Dedifferentiated amniotic fluid mesenchymal stem cell (primary cell): ENCODE data around the gene TBC1D14.

Source experiments
- DNase-seq: peaks from one replicate; pipeline ENCODE4 v3.0.0-alpha.2; 2016; ENCODE audit errors: extremely low spot score

Gene TBC1D14, protein sequence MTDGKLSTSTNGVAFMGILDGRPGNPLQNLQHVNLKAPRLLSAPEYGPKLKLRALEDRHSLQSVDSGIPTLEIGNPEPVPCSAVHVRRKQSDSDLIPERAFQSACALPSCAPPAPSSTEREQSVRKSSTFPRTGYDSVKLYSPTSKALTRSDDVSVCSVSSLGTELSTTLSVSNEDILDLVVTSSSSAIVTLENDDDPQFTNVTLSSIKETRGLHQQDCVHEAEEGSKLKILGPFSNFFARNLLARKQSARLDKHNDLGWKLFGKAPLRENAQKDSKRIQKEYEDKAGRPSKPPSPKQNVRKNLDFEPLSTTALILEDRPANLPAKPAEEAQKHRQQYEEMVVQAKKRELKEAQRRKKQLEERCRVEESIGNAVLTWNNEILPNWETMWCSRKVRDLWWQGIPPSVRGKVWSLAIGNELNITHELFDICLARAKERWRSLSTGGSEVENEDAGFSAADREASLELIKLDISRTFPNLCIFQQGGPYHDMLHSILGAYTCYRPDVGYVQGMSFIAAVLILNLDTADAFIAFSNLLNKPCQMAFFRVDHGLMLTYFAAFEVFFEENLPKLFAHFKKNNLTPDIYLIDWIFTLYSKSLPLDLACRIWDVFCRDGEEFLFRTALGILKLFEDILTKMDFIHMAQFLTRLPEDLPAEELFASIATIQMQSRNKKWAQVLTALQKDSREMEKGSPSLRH

GRCh38 chr4:6909113-6909969 is at the start of gene TBC1D14:
TSS of gene TBC1D14 (plus strand) at chr4:6909826. CDS start at chr4:6923390, 13,564 bp downstream.
- DNase-seq, result peak; percentile 78

- DNase-seq, result no peak
Measured at GRCh38 chr4:6868386-6868785, 41.2 kb upstream of the TBC1D14 start.

DNA sequence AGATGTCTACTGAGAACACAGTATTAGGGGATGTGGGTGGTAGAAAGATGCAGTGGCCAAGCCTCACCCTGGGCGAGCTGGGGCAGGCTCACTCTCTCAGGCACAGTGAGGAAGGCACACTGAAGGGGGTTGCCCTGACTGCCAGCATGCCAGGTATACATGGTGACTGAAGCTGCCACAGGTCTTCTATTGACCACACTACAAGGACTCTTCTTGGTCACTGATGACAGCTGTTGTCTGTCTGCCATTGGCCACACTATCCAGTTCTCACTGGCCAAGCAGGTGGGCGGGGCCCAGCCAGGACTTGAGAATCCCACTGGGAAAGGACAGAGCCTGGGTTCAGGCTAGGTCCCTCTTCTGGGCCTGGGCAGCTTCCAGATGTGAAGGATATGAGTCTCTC is 39.7 kb upstream of the TBC1D14 start:
- no peak for DNase-seq

DNA sequence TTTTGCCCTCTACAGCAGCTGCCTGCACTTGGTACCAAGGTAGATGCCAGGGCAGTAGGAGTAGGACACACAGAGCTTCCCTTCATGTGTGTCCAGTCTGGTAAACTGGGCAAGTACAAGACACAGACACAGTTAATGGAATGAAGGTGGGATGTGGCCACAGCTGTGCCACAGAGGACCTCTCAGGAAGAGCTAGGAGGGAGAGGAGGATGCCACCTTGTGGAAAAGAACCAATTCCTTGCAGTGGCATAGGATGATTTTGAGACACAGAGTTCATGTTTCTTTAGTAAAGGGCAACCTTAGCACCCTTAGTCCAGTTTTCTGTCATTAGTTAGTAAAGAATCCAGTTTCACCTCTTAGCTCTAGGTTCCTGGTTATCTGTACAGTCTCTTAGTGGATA is 36.3 kb upstream of the TBC1D14 start:
- no peak for DNase-seq

DNA sequence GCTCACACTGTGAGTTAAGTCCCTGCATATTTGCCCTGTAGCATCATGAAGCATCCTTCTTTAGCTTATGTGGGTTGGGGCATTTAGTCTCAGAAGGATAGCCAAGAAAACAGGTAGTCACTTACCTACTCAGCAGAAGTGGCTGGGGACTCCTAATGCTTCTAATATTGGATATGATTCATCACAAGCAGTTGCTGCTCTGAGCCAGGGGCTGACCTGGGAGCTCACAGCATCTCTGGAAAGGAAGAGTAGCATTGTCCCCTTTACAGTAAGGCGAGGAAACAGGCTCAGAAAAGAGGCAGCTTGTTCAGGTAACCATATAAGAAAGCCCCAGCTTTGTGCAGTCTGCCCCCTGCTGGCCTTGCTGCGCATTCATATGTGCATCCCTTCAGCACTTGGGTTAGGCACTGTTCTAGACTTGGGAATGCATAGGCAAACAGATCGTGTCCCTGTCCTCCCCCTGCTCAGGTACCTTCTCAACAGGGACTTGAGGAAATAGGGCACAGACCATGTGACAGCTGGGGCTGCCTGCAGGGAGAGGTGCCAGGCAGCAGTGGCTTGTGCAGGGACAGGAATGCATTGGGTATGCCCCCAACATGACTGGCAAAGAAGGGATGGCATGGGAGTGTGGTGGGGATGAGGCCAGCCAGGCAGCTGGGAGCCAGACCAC is 35.7 kb upstream of the TBC1D14 start:
- no peak for DNase-seq

DNA sequence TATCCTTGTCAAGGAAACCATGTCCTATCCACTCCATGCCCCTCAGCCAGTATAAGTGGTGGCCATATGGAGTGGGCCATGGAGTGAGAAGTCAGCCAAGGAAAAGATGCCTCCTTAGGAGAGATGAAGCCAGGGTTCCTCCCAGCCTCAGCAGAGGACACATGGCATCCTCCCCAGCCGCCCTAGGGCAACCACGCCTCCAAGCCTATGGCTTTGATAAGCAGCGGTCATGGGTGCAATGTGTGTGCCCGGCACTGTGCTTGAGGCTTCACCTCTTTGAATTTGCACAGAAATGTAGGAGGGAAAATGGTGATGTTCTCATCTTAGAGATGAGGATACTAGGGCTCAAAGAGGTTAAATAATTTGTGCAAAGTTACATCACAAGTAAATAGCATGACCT is 34.6 kb upstream of the TBC1D14 start:
- DNase-seq, result no peak

DNA sequence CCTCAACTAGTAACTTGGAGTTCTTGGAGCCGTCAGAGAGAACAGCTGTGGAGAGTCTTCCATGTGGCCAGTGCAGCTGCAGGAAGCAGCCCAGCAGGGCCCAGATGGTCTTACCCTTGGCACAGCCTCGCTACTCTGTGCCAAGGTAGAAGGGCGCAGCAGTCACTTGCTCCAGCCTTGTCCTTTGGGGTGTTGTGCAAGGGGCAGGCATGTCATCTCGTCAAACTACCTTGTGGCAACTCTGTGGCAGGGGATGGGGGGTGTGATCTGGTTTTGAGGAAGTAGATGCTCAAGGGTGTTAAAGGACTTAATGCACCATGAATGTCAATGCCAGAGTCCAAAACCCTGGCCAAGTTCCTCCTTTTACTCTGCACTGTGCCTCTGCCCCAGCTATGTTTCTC is 34.2 kb upstream of the TBC1D14 start:
- no peak for DNase-seq

- DNase-seq, result no peak
Measured at GRCh38 chr4:6876440-6876839, 33.2 kb upstream of the TBC1D14 start.

DNA sequence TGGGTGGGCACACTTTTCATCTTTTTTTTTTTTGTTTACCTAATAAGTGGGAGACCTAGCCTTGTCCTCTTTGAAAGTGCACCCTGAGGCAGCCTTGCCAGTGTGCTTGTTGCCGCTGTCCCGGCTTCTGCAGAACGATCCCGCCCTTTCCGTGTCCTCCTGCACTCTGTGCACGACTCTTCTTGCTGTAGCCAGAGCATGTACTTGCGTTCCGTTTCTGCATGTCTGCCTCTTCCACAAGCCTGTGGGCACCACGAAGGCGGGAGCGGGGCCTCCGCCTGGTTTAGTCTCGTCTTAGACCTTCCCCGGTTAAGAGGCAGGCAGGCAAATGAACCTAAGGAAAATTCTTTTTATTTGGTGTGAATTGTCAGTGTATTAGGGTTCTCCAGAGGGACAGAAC is 32.6 kb upstream of the TBC1D14 start:
- DNase-seq, result no peak

GRCh38 chr4:6878451-6879059 is 31.1 kb upstream of the TBC1D14 start:
- no peak for DNase-seq

DNA sequence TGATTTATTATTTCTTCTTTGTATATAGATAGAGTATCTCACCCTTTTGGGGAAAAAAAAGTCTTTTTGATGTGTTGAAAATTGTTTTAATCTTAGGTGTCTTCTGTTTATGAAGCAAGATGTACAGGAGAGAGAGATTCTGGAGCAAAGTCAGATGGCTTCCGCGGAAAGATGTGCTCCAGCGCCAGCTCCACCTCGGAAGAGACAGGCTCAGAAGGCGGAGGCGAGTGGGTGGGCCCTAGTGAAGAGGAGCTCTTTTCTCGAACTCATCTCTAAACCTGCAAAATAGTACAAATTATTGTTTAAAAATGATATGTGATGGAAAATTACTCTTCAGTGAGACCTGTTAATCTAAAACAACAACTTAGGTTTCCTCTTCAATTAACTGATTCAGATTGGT is 28.9 kb upstream of the TBC1D14 start:
- no peak for DNase-seq

DNA sequence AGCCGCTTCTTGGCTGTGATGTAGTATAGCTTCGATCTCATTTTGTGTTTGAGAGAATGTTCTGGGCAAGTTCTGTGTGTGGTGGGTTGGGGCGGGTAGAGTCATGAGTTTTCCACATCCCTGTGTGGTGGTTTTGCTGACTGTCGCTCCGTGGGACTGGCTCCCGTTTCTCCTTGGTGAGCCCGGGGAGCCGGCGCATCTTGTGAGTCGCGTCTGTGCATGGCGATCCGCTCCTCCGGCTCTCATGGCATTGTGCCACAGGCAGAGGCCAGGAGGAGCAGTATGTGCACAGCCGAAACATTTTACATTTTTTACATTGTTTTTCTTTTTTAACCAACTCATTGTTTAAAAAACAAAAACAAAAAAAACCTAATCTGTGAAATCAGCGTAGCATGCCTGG is 27.7 kb upstream of the TBC1D14 start:
- no peak for DNase-seq

- no peak for DNase-seq
Measured at GRCh38 chr4:6884341-6884870, 25.2 kb upstream of the TBC1D14 start.

DNA sequence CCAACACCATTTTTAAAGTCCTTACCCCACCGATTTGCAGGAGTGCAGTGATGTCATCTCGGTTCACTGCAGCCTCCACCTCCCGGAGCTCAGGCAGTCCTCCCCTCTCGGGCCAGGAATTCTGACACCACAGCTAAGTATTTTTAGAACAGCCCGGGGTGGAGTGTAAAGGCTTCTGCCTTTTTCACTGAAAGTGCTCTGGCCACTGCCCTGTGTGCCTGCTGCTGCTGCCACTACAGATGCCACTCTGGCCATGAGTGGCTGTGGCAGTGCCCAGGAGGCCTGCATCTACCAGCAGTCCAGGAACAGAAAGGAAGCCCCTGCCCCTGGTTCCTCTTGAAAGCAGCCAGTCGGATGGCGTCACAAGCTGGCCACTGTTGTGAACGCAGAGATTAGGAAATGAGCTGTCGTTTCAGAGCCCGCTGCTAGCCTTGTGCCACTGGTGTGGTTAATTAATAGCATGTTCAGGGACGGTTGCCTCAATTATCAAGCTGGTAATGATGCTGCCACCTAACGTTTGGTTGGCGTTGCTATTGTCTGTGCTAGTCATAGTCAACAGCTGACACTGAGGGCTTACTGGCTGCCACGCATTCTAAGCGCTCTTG is 23.6 kb upstream of the TBC1D14 start:
- DNase-seq, result no peak

- DNase-seq, result no peak
Measured at GRCh38 chr4:6886886-6887285, 22.7 kb upstream of the TBC1D14 start.

DNA sequence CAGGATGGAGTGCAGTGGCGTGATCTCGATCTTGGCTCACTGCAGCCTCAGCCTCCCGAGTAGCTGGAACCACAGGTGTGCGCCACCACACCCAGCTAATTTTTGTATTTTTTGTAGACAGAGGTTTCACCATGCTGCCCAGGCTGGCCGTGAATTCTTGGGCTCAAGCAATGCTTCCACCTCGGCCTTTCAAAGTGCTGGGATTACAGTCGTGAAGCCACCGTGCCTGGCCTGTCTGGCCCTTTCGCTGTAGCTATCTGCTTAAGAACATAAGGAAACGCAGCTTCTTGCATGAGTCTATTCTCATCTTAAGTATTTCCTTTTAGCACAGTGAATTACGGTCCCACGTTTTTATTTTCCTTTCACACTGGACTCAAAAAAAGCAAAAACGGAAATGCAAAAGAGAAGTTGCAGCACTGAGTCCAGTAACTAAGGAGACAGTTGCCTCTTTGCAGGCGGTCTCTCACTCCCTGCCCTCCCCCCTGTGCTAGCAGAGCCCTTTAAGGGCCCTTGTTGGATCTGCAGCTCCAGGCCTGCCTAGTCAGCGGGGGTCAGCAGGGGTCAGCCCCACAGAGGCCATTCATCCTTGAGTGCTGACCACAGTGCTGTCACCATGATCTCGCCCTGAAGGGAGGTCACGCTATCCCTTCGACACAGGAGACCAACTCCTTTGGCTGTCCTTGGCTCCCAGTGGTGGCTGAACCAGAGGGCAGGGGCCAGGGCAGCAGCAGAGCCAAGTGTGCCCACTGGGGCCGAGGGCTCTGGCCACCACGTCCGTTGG is 21.8 kb upstream of the TBC1D14 start:
- DNase-seq, result no peak

- no peak for DNase-seq
Measured at GRCh38 chr4:6888506-6889071, 21.0 kb upstream of the TBC1D14 start.

DNA sequence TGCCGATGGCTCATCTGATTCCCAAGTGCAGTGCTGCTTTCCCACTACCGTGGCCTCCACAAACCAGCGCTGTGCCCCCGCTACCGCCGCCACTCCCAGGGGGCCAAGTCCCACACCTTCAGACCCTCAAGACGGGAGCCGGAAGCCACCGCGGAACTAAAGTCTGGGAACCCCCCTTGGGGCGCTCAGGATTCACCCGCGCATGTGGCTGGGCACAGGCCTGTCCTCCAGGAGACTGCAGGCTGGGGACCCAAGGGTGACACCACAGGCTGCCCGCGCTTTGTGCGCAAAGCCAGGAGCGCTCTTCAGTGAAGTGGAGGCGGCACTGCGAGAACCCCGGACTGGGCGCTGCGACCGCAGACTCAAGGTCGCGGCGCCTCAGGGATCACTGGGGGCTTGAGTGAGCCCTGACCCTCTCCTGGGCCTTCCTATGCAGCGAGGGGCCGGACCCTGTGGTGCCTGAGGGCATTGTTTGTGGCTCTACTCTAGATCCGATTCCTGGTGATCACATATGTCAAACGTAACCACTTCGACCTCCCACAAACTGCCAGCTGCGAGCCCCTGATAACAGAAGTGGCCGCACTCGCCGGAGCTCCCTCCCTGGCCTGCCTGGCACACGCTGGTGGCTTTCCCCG is 20.4 kb upstream of the TBC1D14 start:
- no peak for DNase-seq

GRCh38 chr4:6889736-6890324 is 19.8 kb upstream of the TBC1D14 start:
- no peak for DNase-seq
